B cell (primary cell): ENCODE measurements around the gene ATG2A. TPM values are rescaled to one million over a fixed set of nuclear protein-coding genes. Genes with fewer than 3 reads are reported as not detected.

Source experiments
- ATAC-seq: fragments of 200-7000 bp; cut with Tn5 transposase; one replicate; pipeline ENCODE4 v1.10.0; 2021; ENCODE audit warnings: low read depth, mild to moderate bottlenecking, moderate number of reproducible peaks, moderate library complexity
- CTCF ChIA-PET: fragments of 350-600 bp; sonication (Branson Sonifier 250); formaldehyde crosslinking; loops from one replicate; lab custom pipeline; 2021; ENCODE audit warnings: antibody characterized with exemption, inconsistent platforms; lab: Charles Lee
- POLR2A ChIA-PET: fragments of 350-600 bp; sonication (Branson Sonifier 250); formaldehyde crosslinking; loops from one replicate; lab custom pipeline; 2021; ENCODE audit warnings: antibody characterized with exemption; lab: Charles Lee
- DNase-seq: peaks from one replicate; pipeline ENCODE4 v3.0.0; 2013
- H2AFZ ChIP-seq: 2 replicates; pipeline ENCODE4 v1.6.1; 2012; ENCODE audit warnings: mild to moderate bottlenecking, low read depth, low read length; ENCODE audit not compliant: insufficient read depth, poor library complexity, severe bottlenecking
- H3K27ac ChIP-seq, 2 donors: 1 replicate in 1 of 2; 2 replicates in 1 of 2; pipeline ENCODE4 v1.5.1; 2012 to 2013; ENCODE audit warnings: low read length in 2 of 2, mild to moderate bottlenecking in 2 of 2, moderate library complexity in 1 of 2
- H3K27me3 ChIP-seq, 4 experiments: fragments of 200-600 bp in 1 of 4; sonication (generic) in 1 of 4; replicated peaks in 1 of 4; 1 replicate in 2 of 4; 2 replicates in 2 of 4; pipeline versions ENCODE4 v1.6.1 to v1.7.0; 2013 to 2016; ENCODE audit warnings: low read length in 3 of 4, mild to moderate bottlenecking in 2 of 4, mixed read lengths in 1 of 4, moderate library complexity in 1 of 4; ENCODE audit not compliant: insufficient read depth in 4 of 4, control insufficient read depth in 3 of 4; ENCODE audit errors: control extremely low read depth in 1 of 4
- H3K36me3 ChIP-seq, 2 experiments: replicated peaks in 1 of 2; 1 replicate in 1 of 2; 2 replicates in 1 of 2; pipeline versions ENCODE4 v1.6.1 to v1.7.1; 2013; ENCODE audit warnings: low read length in 1 of 2; ENCODE audit not compliant: insufficient read depth in 2 of 2, control insufficient read depth in 1 of 2; ENCODE audit errors: control extremely low read depth in 1 of 2, extremely low read depth in 1 of 2
- H3K4me1 ChIP-seq, 2 donors: fragments of 200-600 bp in 1 of 2; sonication (generic) in 1 of 2; 1 replicate in 1 of 2; 2 replicates in 1 of 2; pipeline versions ENCODE4 v1.5.1 to v1.6.1; 2013 to 2017; ENCODE audit warnings: low read length in 2 of 2; ENCODE audit not compliant: control insufficient read depth in 2 of 2, insufficient read depth in 2 of 2
- H3K4me2 ChIP-seq: replicated peaks from 2 replicates; pipeline ENCODE3; 2012; ENCODE audit warnings: mild to moderate bottlenecking, low read depth, low read length; ENCODE audit not compliant: poor library complexity, severe bottlenecking
- H3K4me3 ChIP-seq, 5 experiments: fragments of 200-600 bp in 1 of 5; sonication (generic) in 1 of 5; 1 replicate in 3 of 5; 2 replicates in 2 of 5; pipeline versions ENCODE4 v1.5.1 to v1.7.0; 2011 to 2016; ENCODE audit warnings: low read length in 4 of 5, mild to moderate bottlenecking in 4 of 5, low read depth in 2 of 5, control low read depth in 1 of 5, moderate library complexity in 1 of 5; ENCODE audit not compliant: insufficient read depth in 1 of 5; ENCODE audit errors: control extremely low read depth in 1 of 5, extremely low read depth in 1 of 5
- H3K79me2 ChIP-seq: fragments of 200-600 bp; sonication (generic); one replicate; pipeline ENCODE4 v1.6.0; 2016; ENCODE audit warnings: low read length; ENCODE audit not compliant: control insufficient read depth, insufficient read depth
- H3K9ac ChIP-seq: fragments of 200-600 bp; sonication (generic); 2 replicates; pipeline ENCODE4 v1.6.1; 2017; ENCODE audit warnings: mild to moderate bottlenecking, low read length, moderate library complexity
- H3K9me3 ChIP-seq, 3 donors: one replicate each; pipeline versions ENCODE4 v1.6.1 to v1.7.1; 2013; ENCODE audit warnings: low read length in 2 of 3; ENCODE audit not compliant: control insufficient read depth in 2 of 3, insufficient read depth in 1 of 3; ENCODE audit errors: control extremely low read depth in 1 of 3
- H4K20me1 ChIP-seq: 2 replicates; pipeline ENCODE4 v1.6.0; 2012; ENCODE audit warnings: mild to moderate bottlenecking, low read length; ENCODE audit not compliant: insufficient read depth, control insufficient read depth, poor library complexity, severe bottlenecking
- H3K27ac Mint-ChIP-seq: one replicate; pipeline ENCODE4 v1.8.0; 2021; ENCODE audit warnings: mixed read lengths
- H3K27me3 Mint-ChIP-seq: one replicate; pipeline ENCODE4 v1.8.0; 2021; ENCODE audit warnings: mixed read lengths
- H3K4me1 Mint-ChIP-seq: one replicate; pipeline ENCODE4 v1.8.0; 2021; ENCODE audit warnings: mixed read lengths
- H3K4me3 Mint-ChIP-seq: one replicate; pipeline ENCODE4 v1.8.0; 2021; ENCODE audit warnings: mixed read lengths
- H3K9me3 Mint-ChIP-seq: one replicate; pipeline ENCODE4 v1.8.0; 2022; ENCODE audit warnings: mixed read lengths; ENCODE audit not compliant: insufficient read depth
- CTCF ChIP-seq: fragments of 200-600 bp; IDR thresholded peaks from one replicate; pipeline ENCODE4 v1.8.0; 2022; ENCODE audit warnings: antibody characterized with exemption, mild to moderate bottlenecking
- EZH2 ChIP-seq: IDR thresholded peaks from 2 replicates; pipeline ENCODE4 v1.6.1; 2012; ENCODE audit warnings: borderline replicate concordance, low read depth, mild to moderate bottlenecking, moderate library complexity, low read length; ENCODE audit not compliant: insufficient read depth, poor library complexity, severe bottlenecking
- WGBS: methylation state at CpG from one replicate; pipeline ENCODE4 v1.1.5; 2013; ENCODE audit warnings: missing lambda C conversion rate; ENCODE audit not compliant: insufficient coverage; 5-methylcytosine and 5-hydroxymethylcytosine counted together
- intact Hi-C: fragments of 100-400 bp; cut with micrococcal nuclease; formaldehyde crosslinking; loops from one replicate; pipeline ENCODE4 v1.10.0; 2022
- polyA plus RNA-seq: library from polyadenylated mRNA; depleted of rRNA; stranded (reverse); fragments of >200 nt; gene quantifications from 2 replicates; pipeline ENCODE4 v1.2.3, GENCODE V29; 2012
- total RNA-seq, 2 donors: library from RNA; stranded (reverse); fragments of 120-200 nt in 1 of 2; gene quantifications; 1 replicate in 1 of 2; 2 replicates in 1 of 2; pipeline versions ENCODE4 v1.2.3 to v1.2.4, GENCODE V29; 2013 to 2022

ATG2A gene
- total and polyA plus RNA-seq, 2 donors (not counting 1 experiment from before 2014, with no cell fraction given), result 24.3 to 38.6 TPM

- WGBS, result 79% methylated on average over 20 of the region's 22 CpGs
- Mint-ChIP-seq H3K4me1 (peaks cover 22% of the 10 kb centered on the region), H3K27ac (peak overlapping the region; percentile 68), H3K4me3 (peak overlapping the region; percentile 63), H3K9me3 (no peaks in the 10 kb centered on the region), H3K27me3 (no peaks in the 10 kb centered on the region)
- Histone ChIP-seq H3K79me2 (peaks cover 9% of the 10 kb centered on the region), H3K4me1 (peaks cover 14 to 28% of the 10 kb centered on the region in 2 donors), H3K27me3 (no peaks in the 10 kb centered on the region), H4K20me1 (peaks cover 13% of the 10 kb centered on the region), H2AFZ (no peak overlapping the region), H3K4me2 (no peak overlapping the region), H3K4me3 (no peak overlapping the region), H3K9ac (no peak overlapping the region), H3K9me3 (no peaks in the 10 kb centered on the region), H3K36me3 (peaks cover 0 to 25% of the 10 kb centered on the region in 2 experiments), H3K27ac (no peak overlapping the region)
- ATAC-seq, result no peak
- intact Hi-C loops, result no loop called here
- no peak for TF ChIP-seq EZH2
- no peak for TF ChIP-seq CTCF
- ChIA-PET POLR2A (no interaction called here), CTCF (interaction anchor here (1.0 kb wide), 1 partner anchor 86 kb away, joined by 3 read pairs; no protein-coding TSS in a partner anchor)
- DNase-seq, result no peak
Measured at GRCh38 chr11:64926689-64927088, 9.7 kb upstream of the ATG2A start.

GRCh38 chr11:64925536-64926436 is 8.8 kb upstream of the ATG2A start:
- Mint-ChIP-seq H3K9me3 (no peaks in the 10 kb centered on the region), H3K4me1 (peaks cover 22% of the 10 kb centered on the region), H3K27ac (no peak overlapping the region), H3K4me3 (peak overlapping the region; percentile 97), H3K27me3 (no peaks in the 10 kb centered on the region)
- H3K4me3 ChIP-seq, result peak overlapping the region in 4 of 5 experiments; percentile 58 to 76 (median 72)
- peak overlapping the region; percentile 81 for H3K9ac ChIP-seq
- no peaks in the 10 kb centered on the region for H3K9me3 ChIP-seq
- peaks cover 9% of the 10 kb centered on the region for H3K79me2 ChIP-seq
- H3K27me3 ChIP-seq, result no peaks in the 10 kb centered on the region
- H3K4me1 ChIP-seq, result peaks cover 14 to 28% of the 10 kb centered on the region in 2 donors
- 95% methylated on average over 19 of the region's 24 CpGs for WGBS
- intact Hi-C loops, result loop anchor here (2.0 kb wide), 1 partner anchor 65 kb away; no protein-coding TSS in a partner anchor
- no peak for ATAC-seq
- peaks cover 13% of the 10 kb centered on the region for H4K20me1 ChIP-seq
- ChIA-PET POLR2A (interaction anchor here (1.9 kb wide), 1 partner anchor 101 kb away, joined by 6 read pairs; the partner anchor contains the start of gene SNX15), CTCF (interaction anchor here (1.0 to 2.0 kb wide), 2 partner anchors 78 to 87 kb away, joined by 3 to 8 read pairs; no protein-coding TSS in a partner anchor)
- H2AFZ ChIP-seq, result no peak overlapping the region
- H3K36me3 ChIP-seq, result peaks cover 0 to 16% of the 10 kb centered on the region in 2 experiments
- no peak for DNase-seq
- no peak overlapping the region for H3K27ac ChIP-seq
- TF ChIP-seq EZH2, result no peak
- no peak for TF ChIP-seq CTCF
- peak overlapping the region; percentile 95 for H3K4me2 ChIP-seq
